ENCODE data around the gene DEDD2.
A peak's percentile ranks its signal among the peaks of the same experiment; 100 is the strongest.
"Not testable (repeated sequence)": the region's sequence is repeated elsewhere in the genome, so short reads cannot be mapped to it uniquely, and the experiment has no call there.

Gene DEDD2, protein sequence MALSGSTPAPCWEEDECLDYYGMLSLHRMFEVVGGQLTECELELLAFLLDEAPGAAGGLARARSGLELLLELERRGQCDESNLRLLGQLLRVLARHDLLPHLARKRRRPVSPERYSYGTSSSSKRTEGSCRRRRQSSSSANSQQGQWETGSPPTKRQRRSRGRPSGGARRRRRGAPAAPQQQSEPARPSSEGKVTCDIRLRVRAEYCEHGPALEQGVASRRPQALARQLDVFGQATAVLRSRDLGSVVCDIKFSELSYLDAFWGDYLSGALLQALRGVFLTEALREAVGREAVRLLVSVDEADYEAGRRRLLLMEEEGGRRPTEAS

DNA sequence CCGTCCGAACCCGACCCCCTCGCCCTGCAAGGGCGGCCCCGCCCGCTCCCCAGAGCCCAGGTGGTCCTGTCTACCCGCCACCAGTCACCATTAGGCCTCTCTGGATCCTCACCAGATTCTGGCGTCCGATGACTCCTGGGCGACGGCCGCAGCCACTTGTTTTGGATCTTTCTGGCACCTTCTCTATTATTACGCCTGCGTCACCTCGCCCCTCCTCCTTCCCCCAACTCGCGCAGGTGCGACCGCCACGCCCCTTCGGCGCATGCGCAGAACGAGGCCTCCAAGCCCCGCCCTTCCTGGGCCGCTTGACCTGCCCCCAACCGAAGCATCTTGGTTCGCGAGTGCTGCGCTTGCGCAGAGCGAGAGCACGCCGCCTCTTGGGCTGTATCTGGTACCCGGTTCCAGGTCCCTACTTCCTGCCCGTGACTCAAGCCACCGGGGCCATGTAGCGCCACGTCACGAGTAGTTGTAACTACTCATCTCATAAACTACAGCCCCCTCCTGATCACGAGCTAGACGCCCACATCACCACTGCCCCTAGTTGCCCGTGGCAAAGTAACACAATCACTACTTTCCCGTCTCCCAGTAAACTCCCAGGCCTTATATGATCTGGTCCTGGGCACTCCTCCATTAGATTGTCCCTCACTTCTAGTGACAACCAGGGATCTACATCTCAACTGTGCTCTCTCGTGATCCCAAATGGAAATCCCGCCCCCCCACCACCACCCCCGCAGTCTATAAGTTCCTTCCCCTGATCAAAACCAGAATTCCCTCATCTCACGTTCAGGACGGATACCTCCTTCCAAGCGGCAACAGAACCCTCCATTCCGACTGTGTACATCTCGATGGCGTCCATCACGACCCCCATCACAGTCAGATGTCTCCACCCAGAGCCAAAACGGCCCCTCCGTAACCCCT, at the start of gene DEDD2:
DEDD2 (minus strand) TSS at position 158 of the 918 bp plus-strand sequence. CDS start 670 bp downstream, outside the sequence.
- DNase-seq, result peak; percentile 87

DNA sequence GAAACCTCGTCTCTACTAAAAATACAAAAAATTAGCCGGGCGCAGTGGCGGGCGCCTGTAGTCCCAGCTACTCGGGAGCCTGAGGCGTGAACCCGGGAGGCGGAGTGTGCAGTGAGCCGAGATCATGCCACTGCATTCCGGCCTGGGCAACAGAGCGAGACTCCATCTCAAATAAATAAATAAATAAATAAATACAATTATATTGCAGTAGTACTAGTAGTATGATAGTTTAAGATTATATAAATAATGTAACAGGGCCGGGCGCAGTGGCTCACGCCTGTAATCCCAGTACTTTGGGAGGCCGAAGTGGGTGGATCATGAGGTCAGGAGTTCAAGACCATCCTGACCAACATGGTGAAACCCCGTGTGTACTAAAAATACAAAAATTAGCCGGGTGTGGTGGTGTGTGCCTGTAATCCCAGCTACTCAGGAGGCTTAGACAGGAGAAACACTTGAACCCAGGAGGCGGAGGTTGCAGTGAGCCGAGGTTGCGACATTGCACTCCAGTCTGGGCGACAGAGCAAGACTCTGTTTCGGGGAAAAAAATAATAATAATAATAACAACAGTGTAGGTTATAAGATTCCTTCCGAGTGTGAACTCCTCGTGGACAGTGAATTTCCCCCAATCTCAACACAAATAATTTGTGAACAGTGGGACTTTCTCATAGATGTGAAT, 49.6 kb upstream of the DEDD2 start:
- not testable (repeated sequence) for DNase-seq

DNA sequence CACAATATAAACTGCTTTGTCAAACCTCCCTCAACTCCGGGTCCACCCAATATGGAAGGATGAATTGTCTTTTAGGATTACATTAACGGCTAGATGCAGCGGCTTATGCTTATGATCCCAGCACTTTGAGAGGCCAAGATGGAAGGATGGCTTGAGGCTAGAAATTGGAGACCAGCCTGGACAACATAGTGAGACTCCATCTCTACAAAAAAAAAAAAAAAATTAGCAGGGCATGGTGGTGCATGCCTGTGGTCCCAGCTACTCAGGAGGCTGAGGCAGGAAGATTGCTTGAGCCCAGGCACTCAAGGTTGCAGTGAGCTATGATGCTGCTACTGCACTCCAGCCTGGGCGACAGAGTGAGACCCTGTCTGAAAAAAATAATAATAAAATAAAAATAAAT, 48.6 kb upstream of the DEDD2 start:
- DNase-seq, result not testable (repeated sequence)

DNA sequence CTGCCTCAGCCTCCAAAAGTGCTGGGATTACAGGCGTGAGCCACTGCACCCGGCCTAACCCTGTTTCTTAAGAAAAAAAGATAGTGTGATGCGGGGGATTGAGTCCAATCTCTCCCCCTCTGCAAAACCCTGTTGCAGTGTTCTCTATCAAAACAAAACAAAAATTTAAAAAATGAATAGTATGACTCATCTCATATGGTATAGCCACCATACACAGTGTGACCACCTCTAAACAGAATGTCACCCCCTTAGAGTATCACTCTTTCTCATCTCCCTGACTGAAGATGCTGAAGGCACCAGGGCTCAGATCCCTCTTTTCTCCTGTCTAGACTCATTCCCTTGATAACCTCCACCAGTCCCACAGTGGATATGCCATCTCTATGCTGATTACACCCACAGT, 44.3 kb upstream of the DEDD2 start:
- no peak for DNase-seq

DNA sequence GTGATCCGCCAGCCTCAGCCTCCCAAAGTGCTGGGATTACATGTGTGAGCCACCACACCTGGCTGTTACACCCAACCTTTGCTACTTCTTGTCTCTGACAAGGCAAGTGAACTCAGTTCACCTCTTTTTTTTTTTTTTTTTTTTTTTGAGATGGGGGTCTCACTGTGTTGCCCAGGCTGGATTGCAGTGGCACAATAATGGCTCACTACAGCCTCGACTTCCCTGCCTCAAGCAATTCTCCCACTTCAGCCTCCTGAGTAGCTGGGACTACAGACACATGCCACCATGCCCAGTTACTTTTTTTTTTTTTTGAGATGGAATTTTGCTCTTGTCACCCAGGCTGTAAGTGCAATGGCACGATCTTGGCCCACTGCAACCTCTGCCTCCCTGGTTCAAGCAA, 40.4 kb upstream of the DEDD2 start:
- DNase-seq, result not testable (repeated sequence)

DNA sequence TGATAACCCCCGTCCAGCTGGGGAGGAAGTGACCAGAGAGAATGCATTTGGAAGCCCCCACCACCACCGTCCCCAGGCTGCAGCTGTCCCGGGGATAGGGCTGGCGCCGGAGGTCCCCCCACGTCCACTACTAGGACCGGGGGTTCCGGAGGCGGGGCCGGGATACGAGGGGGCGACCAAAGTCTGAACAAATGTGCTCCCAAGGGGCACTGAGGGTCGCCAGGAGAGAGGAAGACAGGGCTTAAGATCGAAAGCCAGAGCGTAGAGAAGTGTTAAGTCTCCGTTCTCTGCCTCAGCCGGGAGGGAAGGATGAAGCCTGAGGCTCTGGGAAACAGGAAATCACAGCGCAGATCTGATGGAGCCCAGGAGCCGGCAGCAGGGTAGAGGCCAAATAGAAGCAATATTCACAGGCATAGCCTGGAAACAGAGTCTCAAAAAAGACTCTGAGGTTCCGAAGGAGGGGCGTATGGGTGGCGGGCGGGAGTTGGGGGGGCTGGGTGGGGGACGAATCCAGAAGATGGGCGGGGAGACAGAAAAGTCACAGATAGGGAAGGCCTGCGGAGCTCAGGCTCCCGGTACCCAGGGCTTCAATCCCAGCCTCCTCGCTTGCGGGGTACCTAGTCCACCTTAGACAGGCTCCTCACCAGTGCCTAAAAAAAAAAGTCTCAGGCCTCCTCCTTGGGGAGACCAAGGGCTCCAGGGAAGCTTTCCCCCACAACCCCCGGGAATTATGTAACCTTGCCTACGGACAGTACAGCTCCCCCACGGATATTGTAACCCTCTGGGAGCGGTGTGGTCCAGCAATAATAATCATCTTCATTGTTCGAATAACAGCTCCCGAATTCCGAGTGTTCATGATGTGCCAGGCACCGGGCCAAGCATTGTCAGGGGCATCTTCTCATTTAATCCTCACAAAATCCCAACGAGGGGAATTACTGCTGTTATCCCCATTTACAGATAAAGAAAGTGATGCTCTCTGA, 38.6 kb upstream of the DEDD2 start:
- DNase-seq, result peak; percentile 58

DNA sequence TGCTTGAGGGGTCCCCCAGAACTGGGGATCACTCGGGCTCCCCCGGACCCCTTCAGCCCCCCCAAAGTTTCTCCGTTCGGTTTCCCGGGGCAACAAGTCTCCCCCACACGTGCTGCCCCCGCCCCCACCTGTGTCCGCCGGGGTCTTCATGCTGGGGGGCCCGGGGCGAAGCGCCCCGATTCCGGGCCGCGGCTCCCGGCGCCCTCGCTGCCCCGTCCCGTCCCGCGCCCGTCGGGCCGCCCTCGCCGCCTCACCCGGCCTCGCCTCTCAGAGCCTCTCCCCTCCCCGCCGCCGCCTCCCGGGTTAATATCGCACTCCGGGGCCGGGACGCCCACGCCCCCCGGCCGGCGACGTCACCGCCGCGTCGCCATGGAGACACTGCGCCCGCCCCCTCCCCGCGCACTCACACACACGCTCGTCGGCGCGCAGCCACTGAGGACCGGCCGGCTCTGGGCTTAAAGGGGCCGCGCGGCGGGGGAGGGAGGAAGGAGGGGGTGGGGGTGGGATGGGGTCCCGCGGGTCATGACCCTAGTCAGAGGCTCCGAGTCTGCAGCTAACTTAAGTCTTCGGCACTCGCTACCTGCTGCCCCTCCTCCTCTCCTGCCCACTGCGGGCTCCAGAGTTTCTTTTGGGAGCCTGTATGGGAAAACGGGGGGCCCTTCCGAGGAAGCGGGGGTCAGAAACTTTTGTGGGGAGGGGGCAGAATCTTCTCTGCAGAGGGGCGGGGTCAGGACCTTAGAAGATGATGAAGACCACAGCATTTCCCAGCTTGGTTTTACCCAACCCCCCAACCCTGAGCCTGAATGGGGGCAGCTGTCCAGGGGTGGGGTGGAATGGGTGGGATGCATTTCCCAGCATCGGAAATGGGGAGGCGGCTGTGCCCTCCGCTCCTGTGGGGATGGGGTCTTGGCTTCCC, 37.6 kb upstream of the DEDD2 start, which contains the start of gene ERF:
ERF (minus strand) TSS at position 279 of the 916 bp plus-strand sequence; CDS start at position 150, 129 bp downstream.
- peak; percentile 83 for DNase-seq

DNA sequence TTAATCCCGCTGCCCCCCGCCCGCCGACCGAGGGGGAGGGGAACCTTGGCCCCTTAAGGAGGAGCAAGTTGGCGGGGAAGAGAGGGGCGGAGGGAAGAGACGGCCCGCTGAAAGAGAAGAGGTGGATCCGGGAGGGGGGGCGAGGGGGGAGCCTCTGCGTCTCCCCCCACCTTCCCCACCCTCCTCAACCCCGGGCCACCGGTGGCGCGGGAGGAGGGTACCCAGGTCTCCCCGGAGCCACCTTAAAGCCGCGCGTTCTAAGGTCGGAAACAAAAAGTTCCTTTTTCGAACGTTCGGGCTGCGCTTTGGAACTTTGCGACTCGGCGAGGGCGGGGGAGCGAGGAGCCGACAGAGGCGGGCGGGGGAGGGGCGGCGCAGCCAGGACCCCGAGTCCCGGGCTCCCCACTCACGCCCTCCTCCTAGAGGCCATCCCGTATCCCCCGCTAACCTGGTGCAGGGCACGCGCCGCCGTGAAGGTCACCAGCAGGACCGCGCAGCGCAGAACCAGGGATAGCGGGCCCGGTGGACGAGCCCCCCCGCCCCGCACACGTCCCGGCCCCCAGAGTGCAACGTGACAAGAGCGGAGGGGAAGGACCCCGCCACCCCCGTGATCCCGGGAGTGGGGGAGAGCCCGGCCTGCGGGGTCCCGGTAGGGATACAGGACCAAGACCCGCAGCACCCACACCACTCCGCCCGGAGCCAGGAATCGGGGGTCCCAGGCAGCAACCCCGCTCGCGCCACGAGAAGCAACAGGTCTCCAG, 36.8 kb upstream of the DEDD2 start:
- peak; percentile 48 for DNase-seq

DNA sequence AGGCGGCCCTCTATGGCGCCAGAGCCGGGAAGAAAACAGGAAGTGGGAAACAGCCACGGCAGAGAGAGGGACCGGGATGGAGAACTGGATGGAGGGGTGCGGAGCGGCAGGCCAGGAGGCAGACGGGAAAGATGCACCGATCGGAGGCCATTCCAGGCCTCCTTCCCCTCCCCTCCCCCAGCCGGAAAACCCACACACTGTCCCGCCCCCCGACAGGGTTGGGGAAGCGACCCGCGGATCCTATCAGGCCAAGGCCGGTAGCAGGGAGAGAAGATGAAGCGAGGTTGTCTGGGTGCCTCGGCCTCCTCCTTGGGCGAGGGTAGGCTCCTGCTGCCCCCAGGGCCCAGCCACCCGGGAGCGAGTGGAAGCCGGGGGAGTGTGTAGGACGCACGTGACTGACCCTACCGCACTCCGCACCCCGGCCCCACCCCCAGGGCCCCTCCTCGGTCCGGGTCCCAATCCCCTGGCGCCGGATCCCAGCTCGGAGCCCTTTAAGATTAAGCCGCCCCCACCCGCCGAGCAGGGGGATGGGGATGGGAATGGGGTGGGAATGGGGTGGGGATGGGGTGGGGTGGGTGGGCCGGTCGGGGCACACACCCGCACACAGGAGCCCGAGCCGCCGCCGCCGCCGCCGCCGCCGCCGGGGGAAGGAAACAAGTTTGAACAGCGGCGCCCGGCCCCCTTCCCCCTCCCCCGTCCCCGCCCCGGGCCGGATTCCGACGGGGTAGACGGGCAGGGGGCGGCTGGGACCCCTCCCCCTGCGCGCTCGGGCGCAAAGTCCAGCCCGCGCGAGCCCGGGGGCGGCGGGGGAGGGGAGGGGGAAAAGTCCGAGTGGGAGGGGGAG, 36.0 kb upstream of the DEDD2 start:
- peak; percentile 48 for DNase-seq

DNA sequence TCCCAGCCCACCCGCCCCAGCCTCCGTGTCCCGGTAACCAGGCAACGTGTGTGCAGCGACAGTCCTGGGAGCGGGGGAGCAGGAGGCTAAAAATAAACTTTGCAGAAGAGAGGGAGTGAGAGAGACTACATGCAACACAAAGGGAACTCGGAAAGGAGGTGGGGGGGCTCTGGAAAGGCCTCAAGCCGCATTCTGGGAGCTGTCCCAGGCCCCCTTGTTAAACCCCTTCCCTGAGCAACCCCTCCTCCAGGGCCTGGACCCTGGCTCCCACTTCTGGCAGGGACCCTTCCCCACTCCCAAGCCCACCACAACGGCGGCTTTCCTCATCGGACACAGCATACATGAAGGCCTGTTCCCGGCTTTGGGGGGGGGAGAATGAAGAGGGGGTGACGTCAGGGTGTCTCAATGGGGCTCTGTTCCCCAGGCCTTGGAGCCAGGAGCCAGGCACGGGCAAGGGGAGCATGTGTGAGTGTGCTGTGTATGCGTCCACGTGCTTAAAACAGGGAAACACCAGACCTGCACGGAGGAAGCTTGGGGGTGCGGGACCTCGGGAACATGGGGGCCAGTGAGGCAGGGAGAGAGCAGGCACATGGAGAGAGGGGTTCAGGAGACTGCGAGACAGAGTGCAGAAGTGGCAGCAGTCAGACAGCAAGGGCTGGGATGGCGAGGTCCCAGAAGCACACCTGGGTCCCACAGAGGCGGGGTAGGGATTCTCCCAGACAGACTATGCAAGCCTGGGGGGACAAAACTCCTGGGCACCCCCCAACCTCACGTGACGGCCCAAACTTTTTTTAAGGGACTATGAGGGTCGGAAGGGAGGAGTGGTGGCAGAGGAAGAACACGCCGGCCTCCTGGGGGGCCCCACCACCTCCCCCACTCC, 35.1 kb upstream of the DEDD2 start:
- DNase-seq, result no peak

DNA sequence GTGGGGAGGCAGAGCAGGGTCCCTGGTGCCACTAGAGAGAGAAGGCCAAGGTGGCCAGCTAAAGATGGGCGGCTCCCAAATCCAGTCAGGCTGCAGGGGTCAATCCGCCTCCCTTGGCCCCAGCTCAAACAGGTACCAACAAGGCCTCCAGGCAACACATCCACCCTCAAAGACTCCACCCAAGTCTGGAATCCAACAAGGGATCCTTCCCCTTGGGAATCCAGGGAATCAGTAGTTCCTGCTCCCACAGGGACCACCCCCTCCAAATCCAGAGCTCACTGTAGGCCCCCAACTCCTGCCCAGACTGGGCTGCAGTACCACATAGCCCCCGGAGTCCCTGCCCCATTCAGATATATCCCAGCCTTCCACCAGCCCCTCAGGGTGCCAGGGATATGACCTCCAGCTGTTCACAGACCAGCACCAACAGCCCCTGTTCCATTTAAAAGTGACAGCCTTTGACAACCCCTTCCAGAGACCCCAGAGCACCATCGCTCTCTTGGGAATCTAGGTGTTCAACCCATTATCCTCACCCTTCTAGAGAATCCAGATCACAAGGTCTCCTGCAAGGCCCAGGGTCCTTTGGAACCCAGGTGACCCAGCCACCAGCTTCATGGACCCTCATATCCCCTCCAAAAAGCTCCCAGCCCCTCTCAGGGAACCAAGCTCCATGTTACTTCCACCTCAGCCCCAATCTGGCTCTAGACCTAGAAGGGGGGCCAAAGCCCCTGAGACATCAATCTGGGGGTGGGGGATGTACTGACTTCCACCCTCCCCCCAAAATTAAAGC, 34.3 kb upstream of the DEDD2 start:
- DNase-seq, result no peak

DNA sequence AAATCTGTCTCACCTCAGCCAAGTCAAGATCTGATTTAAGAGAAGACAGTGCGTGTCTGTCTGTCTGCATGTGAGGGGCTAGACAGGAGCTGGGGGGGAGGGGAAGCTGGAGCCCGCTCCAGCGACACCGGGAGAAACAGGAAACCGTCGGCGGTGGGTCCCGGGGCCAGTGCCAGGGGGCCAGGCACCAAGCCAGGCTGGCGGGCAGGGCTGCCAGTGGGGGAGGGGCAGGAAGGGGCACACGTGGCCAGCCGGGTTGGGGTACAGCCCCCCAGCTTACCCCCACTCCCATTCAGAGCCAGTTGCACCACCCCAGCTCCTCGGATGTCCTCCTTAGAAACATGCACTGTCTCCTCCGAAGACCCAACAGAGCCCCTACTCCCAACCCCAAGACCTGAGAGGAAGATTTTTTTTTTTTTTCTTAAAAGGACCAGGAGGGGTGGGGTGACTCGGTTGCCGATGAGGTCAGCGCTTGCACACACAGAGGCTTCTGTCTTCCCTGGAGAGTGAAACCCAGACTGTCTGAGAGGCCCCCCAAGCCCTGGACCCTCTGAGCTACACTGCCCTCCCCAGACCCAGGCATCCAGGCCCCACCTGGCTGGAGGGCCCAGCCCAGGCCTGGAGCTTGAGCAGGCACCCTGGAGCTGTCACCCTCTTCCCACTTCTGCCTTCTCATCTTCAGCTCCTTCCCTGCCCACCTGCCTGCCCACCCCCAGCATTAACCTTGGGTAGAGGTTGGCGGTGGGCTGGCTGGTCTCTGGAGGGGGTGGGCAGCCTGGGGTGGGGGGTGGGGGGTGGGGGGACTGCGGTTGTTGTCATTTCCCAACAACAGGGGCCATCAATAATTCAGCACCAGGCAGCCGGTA, 33.4 kb upstream of the DEDD2 start:
- no peak for DNase-seq

DNA sequence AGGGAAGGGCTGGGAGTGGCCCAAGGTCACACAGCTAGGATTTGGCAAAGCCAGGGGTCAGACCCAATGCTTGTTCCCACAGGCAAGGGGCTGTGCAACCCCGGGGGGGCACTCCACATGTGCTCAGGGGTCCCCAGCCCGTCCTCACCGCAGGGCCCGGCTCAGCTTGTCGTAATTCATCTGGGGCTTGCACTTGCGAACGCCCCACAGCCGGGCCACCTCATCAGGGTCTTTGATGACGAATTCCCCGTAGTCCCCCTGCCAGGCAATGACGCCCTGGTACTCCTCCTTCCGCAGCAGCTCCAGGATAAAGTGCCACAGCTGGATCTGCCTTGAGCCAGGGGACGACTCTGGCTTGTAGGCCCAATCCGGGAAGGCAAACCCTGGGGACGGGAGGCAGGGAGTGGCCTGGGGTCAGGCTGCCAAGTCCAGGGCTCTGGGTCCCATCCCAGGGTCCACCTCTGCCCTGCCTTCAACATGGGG, 32.7 kb upstream of the DEDD2 start:
- DNase-seq, result no peak

DNA sequence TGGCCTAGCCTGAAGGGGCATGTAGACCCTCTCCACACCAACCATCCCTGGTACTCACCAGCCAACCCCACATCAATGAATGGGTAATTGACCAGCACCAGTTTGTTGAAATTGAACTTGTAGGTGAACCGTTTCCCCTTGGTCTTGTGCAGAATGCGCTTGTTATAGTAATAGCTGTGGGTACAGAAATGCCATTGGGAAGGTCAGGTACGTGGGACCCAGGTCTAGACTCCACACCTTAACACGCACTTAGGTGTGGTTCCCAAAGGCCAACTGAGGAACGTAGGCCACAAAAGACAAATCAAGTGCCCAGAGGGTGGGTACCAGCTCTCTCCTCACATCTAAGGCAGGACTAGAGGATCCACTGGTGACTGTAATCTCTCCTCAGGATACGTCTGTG, 32.3 kb upstream of the DEDD2 start:
- no peak for DNase-seq

DNA sequence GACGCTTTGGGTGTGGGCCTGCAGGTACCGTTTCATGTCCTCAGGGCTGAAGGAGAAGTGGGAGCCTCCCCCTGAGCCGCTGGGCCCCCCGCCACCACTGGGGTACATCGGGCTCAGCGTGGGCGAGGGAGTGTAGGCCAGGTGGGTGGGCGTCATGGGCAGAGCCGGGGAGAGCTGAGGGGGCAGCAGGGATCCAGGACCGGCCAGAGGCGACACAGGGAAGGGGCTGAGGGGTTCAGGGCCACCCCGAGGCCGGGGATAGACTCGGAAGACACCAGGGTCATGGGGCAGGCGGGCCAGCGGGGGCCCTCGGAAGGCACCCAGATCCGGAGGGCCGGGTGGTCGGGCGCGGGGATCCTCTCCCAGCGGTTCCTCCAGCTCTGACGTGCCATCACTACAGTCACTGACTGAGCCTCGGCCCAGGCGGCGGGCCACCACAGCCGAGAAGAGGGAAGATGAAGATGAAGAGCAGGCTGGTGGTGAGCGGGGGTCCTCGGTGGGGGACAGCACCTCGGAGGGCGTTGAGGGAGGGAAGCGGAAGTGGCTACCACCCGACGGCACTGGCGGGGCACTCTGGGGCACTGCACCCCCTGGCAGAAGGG, 31.8 kb upstream of the DEDD2 start:
- no peak for DNase-seq
